K562 (cell line): ENCODE results near the gene FLOT2. TPM values are rescaled to one million over a fixed set of nuclear protein-coding genes. Genes with fewer than 3 reads are reported as not detected.
A peak's percentile ranks its signal among the peaks of the same experiment; 100 is the strongest.

ENCODE experiments used
- CGGBP1 ChIP-seq: fragments of 250-450 bp; sonication (Bioruptor Pico); IDR thresholded peaks from 2 replicates; pipeline ENCODE4 v1.9.0; 2021; ENCODE audit warnings: mild to moderate bottlenecking
- CTBP1 ChIP-seq: fragments of 450-650 bp; IDR thresholded peaks from 2 replicates; pipeline ENCODE4 v1.6.1; 2016; ENCODE audit warnings: borderline replicate concordance
- ETV1 ChIP-seq: fragments of 450-650 bp; conservative IDR thresholded peaks from 2 replicates; pipeline ENCODE4 v1.6.1; 2016; ENCODE audit warnings: missing genetic modification characterization, control low read depth, low read depth, missing compliant biosample characterization
- HDAC1 ChIP-seq, 2 experiments: fragments of 450-650 bp; IDR thresholded peaks; 2 replicates each; pipeline ENCODE4 v1.6.1; 2016 to 2017; ENCODE audit warnings: inconsistent platforms in 1 of 2, mild to moderate bottlenecking in 1 of 2, moderate library complexity in 1 of 2
- HNRNPL ChIP-seq: fragments of 200-400 bp; formaldehyde crosslinking; IDR thresholded peaks from 2 replicates; pipeline ENCODE4 v1.6.1; 2017; ENCODE audit warnings: low read depth, mild to moderate bottlenecking, low read length
- MBD2 ChIP-seq: sonication (generic); IDR thresholded peaks from 2 replicates; pipeline ENCODE4 v1.6.1; 2016; ENCODE audit warnings: low read depth, borderline replicate concordance
- MTA1 ChIP-seq: fragments of 450-650 bp; IDR thresholded peaks from 2 replicates; pipeline ENCODE4 v1.6.1; 2017; ENCODE audit warnings: borderline replicate concordance
- NR2C2 ChIP-seq, 2 experiments: fragments of 200-800 bp in 1 of 2; sonication (Bioruptor generic) in 1 of 2; sonication (generic) in 1 of 2; formaldehyde crosslinking in 1 of 2; IDR thresholded peaks; 2 replicates each; pipeline versions ENCODE4 v1.6.1 to v1.8.0; 2016 to 2022; ENCODE audit warnings: mild to moderate bottlenecking in 1 of 2, missing compliant biosample characterization in 1 of 2, missing genetic modification characterization in 1 of 2, missing genetic modification reagents in 1 of 2
- OTX1 ChIP-seq: fragments of 450-650 bp; formaldehyde crosslinking; IDR thresholded peaks from 2 replicates; pipeline ENCODE4 v1.4.0; 2022; ENCODE audit warnings: mild to moderate bottlenecking
- SMAD4 ChIP-seq: fragments of 250-450 bp; sonication (Bioruptor Pico); conservative IDR thresholded peaks from 2 replicates; pipeline ENCODE4 v1.8.0; 2021; ENCODE audit warnings: inconsistent platforms, mild to moderate bottlenecking, moderate library complexity
- TBP ChIP-seq: optimal IDR thresholded peaks from 2 replicates; pipeline ENCODE3; 2011; ENCODE audit warnings: low read depth, low read length, improper control_type of control experiment
- YY1 ChIP-seq, 3 experiments: IDR thresholded peaks; 2 replicates each; pipeline ENCODE4 v1.6.1; 2011; ENCODE audit warnings: low read length in 2 of 3, mild to moderate bottlenecking in 2 of 3, moderate library complexity in 2 of 3, borderline replicate concordance in 1 of 3, control low read depth in 1 of 3, low read depth in 1 of 3; ENCODE audit not compliant: insufficient read depth in 3 of 3, insufficient replicate concordance in 2 of 3, control insufficient read depth in 1 of 3, insufficient read length in 1 of 3; ENCODE audit errors: extremely low read depth in 1 of 3
- ZNF232 ChIP-seq: sonication (generic); formaldehyde crosslinking; IDR thresholded peaks from 2 replicates; pipeline ENCODE4 v1.8.0; 2022; ENCODE audit warnings: mild to moderate bottlenecking, missing genetic modification reagents
- ZNF24 ChIP-seq: fragments of 450-650 bp; IDR thresholded peaks from 2 replicates; pipeline ENCODE4 v1.6.1; 2016
- polyA plus RNA-seq, 8 experiments: library from polyadenylated mRNA; depleted of rRNA in 4 of 8; stranded (reverse) in 5 of 8; unstranded in 3 of 8; fragments of >200 nt; fragmentation: Nextera tagmentation in 2 of 8; fragmentation: Illumina TruSeq in 1 of 8; extraction: Ambion mirVana in 2 of 8; extraction: Trizol in 1 of 8; gene quantifications; 2 replicates each; pipeline versions ENCODE4 v1.2.1 to v1.2.3, GENCODE V29; 2011 to 2014; ENCODE audit warnings: inconsistent platforms in 1 of 8, missing spikeins in 1 of 8
- total RNA-seq, 7 experiments: library from RNA; depleted of rRNA in 6 of 7; stranded (reverse); fragments of >200 nt in 6 of 7; fragmentation: Illumina TruSeq in 2 of 7; extraction: Trizol in 2 of 7; gene quantifications; 2 replicates each; pipeline versions ENCODE4 v1.2.1 to v1.2.3, GENCODE V29; 2011 to 2021; ENCODE audit warnings: low replicate concordance in 1 of 7
- TF ChIP-seq, protein P1 (sequence below): sonication (generic); formaldehyde crosslinking; IDR thresholded peaks from 2 replicates; pipeline ENCODE4 v1.8.1; 2023; ENCODE audit warnings: mild to moderate bottlenecking, missing genetic modification reagents
- TF ChIP-seq, protein P2 (sequence below), 2 experiments: IDR thresholded peaks; 2 replicates each; pipeline ENCODE4 v1.6.1; 2012; ENCODE audit warnings: improper control_type of control experiment in 2 of 2, low read depth in 2 of 2, low read length in 2 of 2, borderline replicate concordance in 1 of 2
- TF ChIP-seq, protein P3 (sequence below): sonication (generic); formaldehyde crosslinking; IDR thresholded peaks from 2 replicates; pipeline ENCODE4 v1.8.0; 2022; ENCODE audit warnings: mild to moderate bottlenecking, missing genetic modification reagents
- TF ChIP-seq, protein P4 (sequence below): fragments of 200-800 bp; sonication (Bioruptor generic); IDR thresholded peaks from 2 replicates; pipeline ENCODE4 v1.6.1; 2017; ENCODE audit warnings: missing genetic modification characterization, missing compliant biosample characterization

FLOT2 gene
- total and polyA plus RNA-seq, 9 of the 15 experiments (the other 6 are each of a cell fraction or from before 2014, with no cell fraction given) = 17.5 to 138 (median 41.7) TPM

DNA sequence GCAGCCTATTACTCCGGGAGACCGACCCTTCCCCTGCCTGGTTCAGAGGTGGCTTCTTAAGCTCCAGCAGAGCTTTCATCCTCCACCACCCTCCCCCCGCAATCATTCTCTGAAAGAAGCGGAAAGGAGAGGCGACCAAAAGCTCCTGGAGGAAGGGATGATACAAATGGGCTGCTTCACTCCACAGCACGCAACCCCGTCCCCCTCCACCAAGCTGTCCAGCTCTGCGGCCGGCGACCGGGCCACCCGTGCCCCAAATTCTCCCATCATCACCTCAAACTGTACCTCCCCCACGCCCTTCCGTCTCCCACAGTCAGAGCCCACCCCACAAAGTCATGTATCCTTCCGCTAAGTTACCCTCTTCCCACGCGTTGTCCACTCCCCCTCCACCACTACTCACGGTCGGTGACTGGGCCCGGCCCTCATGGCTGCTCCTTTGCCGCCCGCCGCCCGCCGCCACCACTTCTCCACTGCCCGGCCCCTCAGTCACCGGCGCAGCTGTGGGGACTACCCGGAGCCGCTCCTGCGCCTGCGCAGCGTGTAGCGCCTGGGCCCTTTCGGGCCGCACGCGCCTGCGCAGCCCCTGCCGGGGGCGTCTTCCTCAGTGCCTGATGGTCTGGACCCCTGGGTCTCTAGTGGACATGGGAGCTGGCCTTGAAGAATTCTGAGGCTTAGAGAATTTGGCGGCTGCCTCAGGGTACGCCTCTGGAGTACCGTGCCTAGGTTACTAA lies 55.1 kb downstream of the FLOT2 start, which contains the start of gene FAM222B (continued):
- TF ChIP-seq, protein P1, sequence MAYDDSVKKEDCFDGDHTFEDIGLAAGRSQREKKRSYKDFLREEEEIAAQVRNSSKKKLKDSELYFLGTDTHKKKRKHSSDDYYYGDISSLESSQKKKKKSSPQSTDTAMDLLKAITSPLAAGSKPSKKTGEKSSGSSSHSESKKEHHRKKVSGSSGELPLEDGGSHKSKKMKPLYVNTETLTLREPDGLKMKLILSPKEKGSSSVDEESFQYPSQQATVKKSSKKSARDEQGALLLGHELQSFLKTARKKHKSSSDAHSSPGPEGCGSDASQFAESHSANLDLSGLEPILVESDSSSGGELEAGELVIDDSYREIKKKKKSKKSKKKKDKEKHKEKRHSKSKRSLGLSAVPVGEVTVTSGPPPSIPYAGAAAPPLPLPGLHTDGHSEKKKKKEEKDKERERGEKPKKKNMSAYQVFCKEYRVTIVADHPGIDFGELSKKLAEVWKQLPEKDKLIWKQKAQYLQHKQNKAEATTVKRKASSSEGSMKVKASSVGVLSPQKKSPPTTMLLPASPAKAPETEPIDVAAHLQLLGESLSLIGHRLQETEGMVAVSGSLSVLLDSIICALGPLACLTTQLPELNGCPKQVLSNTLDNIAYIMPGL (CRISPR knock-in tag) = peak; percentile 90; the same call in 1 of the 2 replicates
- peak; percentile 74 for TF ChIP-seq MTA1
- peak; percentile 65; the same call in 1 of the 2 replicates for TF ChIP-seq CTBP1
- TF ChIP-seq ETV1 (tag) = peak; percentile 54
- no peak for TF ChIP-seq ZNF24
- TF ChIP-seq HDAC1 (IDR thresholded peaks at IDR 0.05) = peak in 1 of 2 experiments; percentile 98; a peak in 2 of 4 replicates
- TF ChIP-seq, protein P2, sequence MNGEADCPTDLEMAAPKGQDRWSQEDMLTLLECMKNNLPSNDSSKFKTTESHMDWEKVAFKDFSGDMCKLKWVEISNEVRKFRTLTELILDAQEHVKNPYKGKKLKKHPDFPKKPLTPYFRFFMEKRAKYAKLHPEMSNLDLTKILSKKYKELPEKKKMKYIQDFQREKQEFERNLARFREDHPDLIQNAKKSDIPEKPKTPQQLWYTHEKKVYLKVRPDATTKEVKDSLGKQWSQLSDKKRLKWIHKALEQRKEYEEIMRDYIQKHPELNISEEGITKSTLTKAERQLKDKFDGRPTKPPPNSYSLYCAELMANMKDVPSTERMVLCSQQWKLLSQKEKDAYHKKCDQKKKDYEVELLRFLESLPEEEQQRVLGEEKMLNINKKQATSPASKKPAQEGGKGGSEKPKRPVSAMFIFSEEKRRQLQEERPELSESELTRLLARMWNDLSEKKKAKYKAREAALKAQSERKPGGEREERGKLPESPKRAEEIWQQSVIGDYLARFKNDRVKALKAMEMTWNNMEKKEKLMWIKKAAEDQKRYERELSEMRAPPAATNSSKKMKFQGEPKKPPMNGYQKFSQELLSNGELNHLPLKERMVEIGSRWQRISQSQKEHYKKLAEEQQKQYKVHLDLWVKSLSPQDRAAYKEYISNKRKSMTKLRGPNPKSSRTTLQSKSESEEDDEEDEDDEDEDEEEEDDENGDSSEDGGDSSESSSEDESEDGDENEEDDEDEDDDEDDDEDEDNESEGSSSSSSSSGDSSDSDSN (IDR thresholded peaks at IDR 0.05; ENCODE audit: borderline replicate concordance in 1 of 2, low read depth in 2 of 2, low read length in 2 of 2) = peak in 1 of 2 experiments; percentile 10; a peak in 1 of 4 replicates
- TF ChIP-seq HNRNPL = peak; percentile 38; the same call in 1 of the 2 replicates
- TF ChIP-seq OTX1 = peak; percentile 96; the same call in 1 of the 2 replicates
- peak; percentile 31 for TF ChIP-seq TBP
- TF ChIP-seq, protein P3, sequence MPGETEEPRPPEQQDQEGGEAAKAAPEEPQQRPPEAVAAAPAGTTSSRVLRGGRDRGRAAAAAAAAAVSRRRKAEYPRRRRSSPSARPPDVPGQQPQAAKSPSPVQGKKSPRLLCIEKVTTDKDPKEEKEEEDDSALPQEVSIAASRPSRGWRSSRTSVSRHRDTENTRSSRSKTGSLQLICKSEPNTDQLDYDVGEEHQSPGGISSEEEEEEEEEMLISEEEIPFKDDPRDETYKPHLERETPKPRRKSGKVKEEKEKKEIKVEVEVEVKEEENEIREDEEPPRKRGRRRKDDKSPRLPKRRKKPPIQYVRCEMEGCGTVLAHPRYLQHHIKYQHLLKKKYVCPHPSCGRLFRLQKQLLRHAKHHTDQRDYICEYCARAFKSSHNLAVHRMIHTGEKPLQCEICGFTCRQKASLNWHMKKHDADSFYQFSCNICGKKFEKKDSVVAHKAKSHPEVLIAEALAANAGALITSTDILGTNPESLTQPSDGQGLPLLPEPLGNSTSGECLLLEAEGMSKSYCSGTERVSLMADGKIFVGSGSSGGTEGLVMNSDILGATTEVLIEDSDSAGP (CRISPR knock-in tag) = 0 out of 2 replicates have a peak, but pooled peaks have one; percentile 50
- TF ChIP-seq MBD2 = 0 out of 2 replicates have a peak, but pooled peaks have one; percentile 63
- TF ChIP-seq NR2C2 (CRISPR knock-in tag; IDR thresholded peaks at IDR 0.05) = no peak
- TF ChIP-seq NR2C2 (tag; IDR thresholded peaks at IDR 0.05) = peak; percentile 36; the same call in 1 of the 2 replicates
- TF ChIP-seq YY1 (IDR thresholded peaks at IDR 0.05; ENCODE audit: borderline replicate concordance in 1 of 3, control insufficient read depth in 1 of 3, extremely low read depth in 1 of 3, insufficient read depth in 3 of 3, insufficient read length in 1 of 3, insufficient replicate concordance in 2 of 3, low read depth in 1 of 3, low read length in 2 of 3) = peak in 2 of 3 experiments; percentile 74 to 81
- TF ChIP-seq SMAD4 (CRISPR knock-in tag) = peak; percentile 55; the same call in 1 of the 2 replicates
- TF ChIP-seq ZNF232 = no peak
- TF ChIP-seq, protein P4, sequence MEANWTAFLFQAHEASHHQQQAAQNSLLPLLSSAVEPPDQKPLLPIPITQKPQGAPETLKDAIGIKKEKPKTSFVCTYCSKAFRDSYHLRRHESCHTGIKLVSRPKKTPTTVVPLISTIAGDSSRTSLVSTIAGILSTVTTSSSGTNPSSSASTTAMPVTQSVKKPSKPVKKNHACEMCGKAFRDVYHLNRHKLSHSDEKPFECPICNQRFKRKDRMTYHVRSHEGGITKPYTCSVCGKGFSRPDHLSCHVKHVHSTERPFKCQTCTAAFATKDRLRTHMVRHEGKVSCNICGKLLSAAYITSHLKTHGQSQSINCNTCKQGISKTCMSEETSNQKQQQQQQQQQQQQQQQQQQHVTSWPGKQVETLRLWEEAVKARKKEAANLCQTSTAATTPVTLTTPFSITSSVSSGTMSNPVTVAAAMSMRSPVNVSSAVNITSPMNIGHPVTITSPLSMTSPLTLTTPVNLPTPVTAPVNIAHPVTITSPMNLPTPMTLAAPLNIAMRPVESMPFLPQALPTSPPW (CRISPR knock-in tag) = peak; percentile 89
- peak; percentile 12; the same call in 1 of the 2 replicates for TF ChIP-seq CGGBP1 (CRISPR knock-in tag)
